Activated effector memory CD4-positive, alpha-beta T cell treated with anti-CD3 and anti-CD28 coated beads, Interleukin-2, amount 50 U/mL, for 16 hours (primary cell): ENCODE results near the gene DNMT3A.
A peak's percentile ranks its signal among the peaks of the same experiment; 100 is the strongest.

Experiments used
- DNase-seq: peaks from one replicate; pipeline ENCODE4 v3.0.0-alpha.2; 2020

Gene DNMT3A

DNA sequence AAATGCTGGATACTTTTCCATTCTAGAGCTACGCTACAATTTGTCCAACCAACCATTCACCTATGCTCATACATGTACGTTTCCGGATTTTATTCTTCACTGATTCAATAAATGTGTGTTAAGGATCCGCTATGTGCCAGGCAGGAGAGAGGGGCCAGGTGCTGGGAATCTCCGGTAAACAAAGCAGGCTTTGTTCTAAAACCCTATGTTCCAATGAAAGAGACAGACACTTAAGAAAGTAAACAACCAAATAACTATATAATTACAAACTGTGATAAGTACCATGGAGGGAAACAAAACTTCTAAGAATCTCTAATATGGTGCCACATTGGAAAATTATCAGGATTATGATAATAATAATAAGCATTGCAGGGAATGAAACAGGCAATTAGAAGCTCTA is 151.2 kb downstream of the DNMT3A start:
- DNase-seq, result peak; percentile 21

DNA sequence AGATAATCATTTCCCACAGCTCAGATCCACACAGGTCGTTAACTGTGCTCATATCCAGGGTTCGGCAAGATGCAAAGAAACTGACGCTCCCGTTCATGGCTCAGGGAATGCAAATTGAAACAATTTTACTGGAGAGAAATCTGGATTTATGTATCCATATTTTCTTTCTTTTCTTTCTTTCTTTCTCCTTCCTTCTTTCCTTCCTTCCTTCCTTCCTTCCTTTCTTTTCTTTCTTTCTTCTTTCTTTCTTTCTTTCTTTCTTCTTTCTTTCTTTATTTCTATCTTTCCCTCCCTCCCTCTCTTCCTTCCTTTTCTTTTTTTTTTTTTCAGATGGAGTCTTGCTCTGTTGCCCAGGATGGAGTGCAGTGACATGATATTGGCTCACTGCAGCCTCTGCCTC is 153.3 kb downstream of the DNMT3A start:
- no peak for DNase-seq

DNA sequence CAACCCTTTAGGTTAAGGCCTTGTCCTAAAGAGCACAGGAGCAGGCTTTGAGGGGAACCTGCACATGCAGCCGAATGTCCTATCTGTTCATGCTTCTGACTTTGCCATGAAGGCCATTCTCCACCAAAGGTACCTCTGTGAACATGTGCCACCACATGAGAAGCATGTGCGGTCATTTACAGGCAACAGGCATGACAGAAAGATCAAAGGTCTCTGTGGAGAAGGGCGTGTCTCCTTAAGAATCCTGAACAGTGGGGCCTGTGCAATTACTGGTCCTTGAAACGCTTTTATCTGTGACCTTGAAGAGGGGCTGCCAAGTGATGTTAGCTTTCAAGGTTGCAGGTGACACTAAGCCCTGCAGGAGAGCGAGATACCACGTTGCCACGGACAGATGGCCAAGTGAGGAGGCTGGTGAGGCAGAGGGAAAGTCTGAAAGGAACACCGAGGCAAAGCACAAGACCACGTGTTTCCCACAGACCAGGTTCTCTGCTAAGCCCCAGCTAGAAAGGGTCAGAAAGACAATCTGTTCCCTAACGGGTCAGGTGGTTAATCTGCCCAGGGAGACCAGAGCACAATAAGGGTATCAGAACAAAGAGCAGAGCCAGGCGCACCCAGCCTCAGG is 153.9 kb downstream of the DNMT3A start:
- DNase-seq, result no peak

DNA sequence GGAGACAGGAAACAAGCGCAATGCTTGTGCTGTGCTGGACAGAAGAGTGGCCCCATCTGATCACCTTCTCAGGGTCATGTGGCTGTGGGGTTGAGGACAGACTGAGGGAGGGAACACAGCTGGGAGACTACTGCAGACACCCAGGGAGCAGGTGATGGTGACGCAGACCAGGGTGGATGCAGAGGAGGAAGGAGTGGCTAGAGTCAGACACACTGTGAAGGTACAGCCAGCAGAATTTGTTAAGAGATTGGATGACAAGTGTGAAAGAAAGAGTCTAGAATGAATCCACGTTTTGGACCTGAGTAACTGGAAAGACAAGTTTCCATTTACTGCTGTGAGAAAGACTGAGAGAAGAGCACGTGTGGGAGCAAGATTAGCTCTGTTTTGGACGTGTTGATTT is 157.5 kb downstream of the DNMT3A start:
- no peak for DNase-seq

DNA sequence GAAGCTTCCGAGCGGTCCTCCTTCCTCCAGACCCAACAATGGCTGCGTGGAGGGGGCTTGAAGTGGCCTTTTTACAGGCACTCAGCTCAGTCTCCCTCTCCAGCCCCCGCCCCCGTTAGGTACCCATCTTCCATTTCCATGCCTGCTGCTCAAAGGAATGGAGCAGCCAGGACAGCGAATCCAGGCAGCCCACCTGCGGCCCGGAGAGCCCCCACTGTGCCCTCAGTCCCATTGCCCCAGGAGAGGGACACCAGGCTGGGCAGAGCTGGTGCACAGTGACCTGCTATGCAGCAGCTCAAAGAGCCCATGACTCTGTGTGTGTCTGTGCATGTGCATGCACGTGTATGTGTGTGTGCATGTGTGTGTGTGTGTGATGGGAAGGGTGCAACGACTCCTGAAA is 162.7 kb downstream of the DNMT3A start:
- no peak for DNase-seq
